Neural cell (in vitro differentiated cells): ENCODE results near the gene SLC31A2. TPM values are rescaled to one million over a fixed set of nuclear protein-coding genes. Genes with fewer than 3 reads are reported as not detected.

Experiments used
- H2AFZ ChIP-seq: fragments of 200-600, 300-800 bp; sonication (generic), shearing (Covaris generic); 2 replicates; pipeline ENCODE4 v1.6.0; 2014; ENCODE audit warnings: low read depth, mild to moderate bottlenecking, antibody characterized with exemption, low read length, moderate library complexity
- H3F3A ChIP-seq: fragments of 200-600 bp; shearing (Covaris generic); 2 replicates; pipeline ENCODE4 v1.6.1; 2016; ENCODE audit warnings: mild to moderate bottlenecking, moderate library complexity, mixed read lengths, antibody characterized with exemption, low read length; ENCODE audit not compliant: insufficient read depth, poor library complexity, severe bottlenecking
- H3K27ac ChIP-seq: fragments of 200-600, 300-800 bp; sonication (generic), shearing (Covaris generic); 2 replicates; pipeline ENCODE4 v1.5.1; 2014; ENCODE audit warnings: mild to moderate bottlenecking, low read length, moderate library complexity
- H3K27me3 ChIP-seq: fragments of 300-800, 200-600 bp; sonication (generic), shearing (Covaris generic); 2 replicates; pipeline ENCODE4 v1.6.0; 2014; ENCODE audit warnings: mild to moderate bottlenecking, low read depth, low read length, moderate library complexity; ENCODE audit not compliant: insufficient read depth
- H3K36me3 ChIP-seq: fragments of 300-800, 200-600 bp; sonication (generic), shearing (Covaris generic); 2 replicates; pipeline ENCODE4 v1.5.1; 2014; ENCODE audit warnings: mild to moderate bottlenecking, antibody characterized with exemption, low read length, moderate library complexity; ENCODE audit not compliant: insufficient read depth
- H3K4me2 ChIP-seq: fragments of 300-800, 200-600 bp; sonication (generic), shearing (Covaris generic); 2 replicates; pipeline ENCODE4 v1.6.0; 2014; ENCODE audit warnings: mild to moderate bottlenecking, low read length
- H3K4me3 ChIP-seq: fragments of 300-800, 200-600 bp; sonication (generic), shearing (Covaris generic); 2 replicates; pipeline ENCODE4 v1.5.1; 2014; ENCODE audit warnings: mild to moderate bottlenecking, low read length, moderate library complexity
- H3K79me2 ChIP-seq: fragments of 200-600 bp; shearing (Covaris generic); replicated peaks from 2 replicates; pipeline ENCODE4 v1.6.0; 2014; ENCODE audit warnings: mild to moderate bottlenecking, low read length, moderate library complexity; ENCODE audit not compliant: insufficient read depth
- H3K9ac ChIP-seq: fragments of 300-800, 200-600 bp; sonication (generic), shearing (Covaris generic); 2 replicates; pipeline ENCODE4 v1.6.1; 2016; ENCODE audit warnings: mild to moderate bottlenecking, low read length, mixed read lengths
- H3K9me2 ChIP-seq: fragments of 200-600 bp; shearing (Covaris generic); 2 replicates; pipeline ENCODE4 v1.6.1; 2016; ENCODE audit warnings: mild to moderate bottlenecking, low read length, mixed read lengths; ENCODE audit not compliant: insufficient read depth
- H3K9me3 ChIP-seq: fragments of 200-600, 300-800 bp; sonication (generic), shearing (Covaris generic); 2 replicates; pipeline ENCODE4 v1.6.1; 2016; ENCODE audit warnings: mild to moderate bottlenecking, mixed run types, low read length, moderate library complexity, mixed read lengths
- H4K20me1 ChIP-seq: fragments of 200-600 bp; shearing (Covaris generic); 2 replicates; pipeline ENCODE4 v1.6.1; 2016; ENCODE audit warnings: mild to moderate bottlenecking, mixed run types; ENCODE audit not compliant: insufficient read depth
- EP300 ChIP-seq: fragments of 450-650 bp; conservative IDR thresholded peaks from 2 replicates; pipeline ENCODE4 v1.6.1; 2014; ENCODE audit warnings: antibody characterized with exemption, mild to moderate bottlenecking, moderate library complexity; ENCODE audit not compliant: poor library complexity, severe bottlenecking
- EZH2 ChIP-seq: fragments of 200-600, 300-800 bp; shearing (Covaris generic), sonication (generic); IDR thresholded peaks from 2 replicates; pipeline ENCODE4 v1.6.1; 2014; ENCODE audit warnings: antibody characterized with exemption, low read length, borderline replicate concordance, mild to moderate bottlenecking; ENCODE audit not compliant: insufficient read depth, poor library complexity, severe bottlenecking
- MXI1 ChIP-seq: fragments of 450-650 bp; conservative IDR thresholded peaks from 2 replicates; pipeline ENCODE4 v1.6.1; 2014; ENCODE audit warnings: antibody characterized with exemption, mild to moderate bottlenecking; ENCODE audit not compliant: poor library complexity, severe bottlenecking
- POLR2AphosphoS5 ChIP-seq: IDR thresholded peaks from 2 replicates; pipeline ENCODE4 v1.6.1; 2012
- RAD21 ChIP-seq: fragments of 450-650 bp; conservative IDR thresholded peaks from 2 replicates; pipeline ENCODE4 v1.6.1; 2014; ENCODE audit warnings: antibody characterized with exemption, mild to moderate bottlenecking, moderate library complexity
- REST ChIP-seq: IDR thresholded peaks from 2 replicates; pipeline ENCODE4 v1.6.1; 2012; ENCODE audit warnings: borderline replicate concordance
- SMC3 ChIP-seq: fragments of 450-650 bp; conservative IDR thresholded peaks from 2 replicates; pipeline ENCODE4 v1.6.1; 2014; ENCODE audit warnings: antibody characterized with exemption, mild to moderate bottlenecking, moderate library complexity; ENCODE audit not compliant: poor library complexity
- TAF1 ChIP-seq: IDR thresholded peaks from 2 replicates; pipeline ENCODE4 v1.6.1; 2012; ENCODE audit warnings: low read depth
- polyA plus RNA-seq: library from polyadenylated mRNA; depleted of rRNA; stranded (reverse); fragments of >200 nt; gene quantifications from 2 replicates; pipeline ENCODE4 v1.2.3, GENCODE V29; 2014
- TF ChIP-seq, protein P1 (sequence below): fragments of 450-650 bp; IDR thresholded peaks from 2 replicates; pipeline ENCODE4 v1.5.1; 2014; ENCODE audit warnings: antibody characterized with exemption, mild to moderate bottlenecking, moderate library complexity; ENCODE audit not compliant: poor library complexity, severe bottlenecking

Gene SLC31A2
- polyA plus RNA-seq, 1 donor from 2014 or later: 4.1 TPM

GRCh38 chr9:113125386-113126035, 25.3 kb upstream of the SLC31A2 start:
- Histone ChIP-seq H3K4me2 (no peak overlapping the region), H3K9ac (no peak overlapping the region), H4K20me1 (no peaks in the 10 kb centered on the region), H3K9me3 (no peaks in the 10 kb centered on the region), H3K36me3 (no peaks in the 10 kb centered on the region), H2AFZ (no peak overlapping the region), H3K79me2 (no peaks in the 10 kb centered on the region), H3F3A (no peaks in the 10 kb centered on the region), H3K27ac (no peak overlapping the region), H3K9me2 (no peaks in the 10 kb centered on the region), H3K27me3 (peaks cover 9% of the 10 kb centered on the region), H3K4me3 (no peak overlapping the region)
- no peak for TF ChIP-seq POLR2AphosphoS5
- TF ChIP-seq, protein P1, sequence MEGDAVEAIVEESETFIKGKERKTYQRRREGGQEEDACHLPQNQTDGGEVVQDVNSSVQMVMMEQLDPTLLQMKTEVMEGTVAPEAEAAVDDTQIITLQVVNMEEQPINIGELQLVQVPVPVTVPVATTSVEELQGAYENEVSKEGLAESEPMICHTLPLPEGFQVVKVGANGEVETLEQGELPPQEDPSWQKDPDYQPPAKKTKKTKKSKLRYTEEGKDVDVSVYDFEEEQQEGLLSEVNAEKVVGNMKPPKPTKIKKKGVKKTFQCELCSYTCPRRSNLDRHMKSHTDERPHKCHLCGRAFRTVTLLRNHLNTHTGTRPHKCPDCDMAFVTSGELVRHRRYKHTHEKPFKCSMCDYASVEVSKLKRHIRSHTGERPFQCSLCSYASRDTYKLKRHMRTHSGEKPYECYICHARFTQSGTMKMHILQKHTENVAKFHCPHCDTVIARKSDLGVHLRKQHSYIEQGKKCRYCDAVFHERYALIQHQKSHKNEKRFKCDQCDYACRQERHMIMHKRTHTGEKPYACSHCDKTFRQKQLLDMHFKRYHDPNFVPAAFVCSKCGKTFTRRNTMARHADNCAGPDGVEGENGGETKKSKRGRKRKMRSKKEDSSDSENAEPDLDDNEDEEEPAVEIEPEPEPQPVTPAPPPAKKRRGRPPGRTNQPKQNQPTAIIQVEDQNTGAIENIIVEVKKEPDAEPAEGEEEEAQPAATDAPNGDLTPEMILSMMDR: no peak
- TF ChIP-seq REST: no peak
- no peak for TF ChIP-seq MXI1
- TF ChIP-seq EP300: no peak
- TF ChIP-seq RAD21: no peak
- no peak for TF ChIP-seq EZH2
- TF ChIP-seq SMC3: no peak
- no peak for TF ChIP-seq TAF1

DNA sequence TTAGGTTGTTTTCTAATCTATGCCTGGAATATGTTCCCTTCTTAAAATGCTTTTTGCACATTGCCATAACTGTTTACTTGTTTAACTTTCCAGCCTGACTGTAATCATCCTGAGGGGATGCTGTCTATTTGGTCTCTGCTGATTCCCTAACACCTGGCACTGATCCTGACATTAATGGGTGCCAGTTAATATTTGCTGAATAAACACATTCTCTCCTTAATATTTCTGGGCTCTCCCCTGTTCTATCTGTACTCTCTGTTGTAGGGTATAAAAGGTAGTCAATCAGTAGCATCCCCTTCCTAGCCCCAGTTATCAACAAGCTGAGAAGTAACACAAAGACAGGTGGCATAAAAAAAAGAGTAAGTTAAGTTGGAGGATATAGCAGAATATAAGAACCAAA, 21.3 kb upstream of the SLC31A2 start:
- Histone ChIP-seq H3K79me2 (no peaks in the 10 kb centered on the region), H3K9ac (no peak overlapping the region), H4K20me1 (no peaks in the 10 kb centered on the region), H3K4me2 (no peak overlapping the region), H3K27me3 (peaks cover 9% of the 10 kb centered on the region), H3K4me3 (no peak overlapping the region), H3K9me2 (no peaks in the 10 kb centered on the region), H3K36me3 (no peaks in the 10 kb centered on the region), H2AFZ (no peak overlapping the region), H3F3A (no peaks in the 10 kb centered on the region), H3K27ac (no peak overlapping the region), H3K9me3 (no peaks in the 10 kb centered on the region)
- TF ChIP-seq, protein P1: no peak
- no peak for TF ChIP-seq TAF1
- TF ChIP-seq EZH2: no peak
- no peak for TF ChIP-seq RAD21
- TF ChIP-seq POLR2AphosphoS5: no peak
- no peak for TF ChIP-seq SMC3
- TF ChIP-seq EP300: no peak
- TF ChIP-seq REST: no peak
- TF ChIP-seq MXI1: no peak
